SK-N-SH treated with all-trans-retinoic acid at 6 μM for 48 hours (cell line): ENCODE measurements around the gene SYTL3.

Experiments used
- ATAC-seq: fragments of 200-7000 bp; cut with Tn5 transposase; 3 replicates; pipeline ENCODE4 v1.9.1; 2020; ENCODE audit warnings: mild to moderate bottlenecking, moderate library complexity
- ARNTL ChIP-seq: fragments of 450-650 bp; formaldehyde crosslinking; IDR thresholded peaks from 2 replicates; pipeline ENCODE4 v1.5.0; 2020; ENCODE audit warnings: low read depth, mild to moderate bottlenecking, moderate library complexity, borderline replicate concordance
- BACH2 ChIP-seq: fragments of 250-450 bp; sonication (Bioruptor Pico); IDR thresholded peaks from 2 replicates; pipeline ENCODE4 v1.9.0; 2021; ENCODE audit warnings: mild to moderate bottlenecking, borderline replicate concordance
- CSDC2 ChIP-seq: fragments of 250-450 bp; sonication (Bioruptor Pico); IDR thresholded peaks from 2 replicates; pipeline ENCODE4 v1.5.0; 2020; ENCODE audit warnings: mild to moderate bottlenecking, moderate library complexity
- ESRRG ChIP-seq: fragments of 250-450 bp; sonication (Bioruptor Pico); IDR thresholded peaks from 2 replicates; pipeline ENCODE4 v1.6.1; 2021; ENCODE audit warnings: mild to moderate bottlenecking
- GLIS3 ChIP-seq: fragments of 250-450 bp; sonication (Bioruptor Pico); IDR thresholded peaks from 2 replicates; pipeline ENCODE4 v1.5.0; 2020; ENCODE audit warnings: mild to moderate bottlenecking, moderate library complexity
- ISL1 ChIP-seq: fragments of 250-450 bp; sonication (Bioruptor Pico); IDR thresholded peaks from 2 replicates; pipeline ENCODE4 v2.1.2; 2022; ENCODE audit warnings: mild to moderate bottlenecking, moderate library complexity
- PATZ1 ChIP-seq: fragments of 250-450 bp; sonication (Bioruptor Pico); IDR thresholded peaks from 2 replicates; pipeline ENCODE4 v1.8.0; 2020; ENCODE audit warnings: mild to moderate bottlenecking, moderate library complexity, borderline replicate concordance
- SNAI2 ChIP-seq: fragments of 250-450 bp; sonication (Bioruptor Pico); IDR thresholded peaks from 2 replicates; pipeline ENCODE4 v1.5.0; 2020; ENCODE audit warnings: mild to moderate bottlenecking, moderate library complexity
- TCF4 ChIP-seq: fragments of 250-450 bp; sonication (Bioruptor Pico); IDR thresholded peaks from 2 replicates; pipeline ENCODE4 v1.8.0; 2021; ENCODE audit warnings: mild to moderate bottlenecking, moderate library complexity, borderline replicate concordance
- TOX ChIP-seq: fragments of 250-450 bp; sonication (Bioruptor Pico); IDR thresholded peaks from 2 replicates; pipeline ENCODE4 v1.8.0; 2021; ENCODE audit warnings: mild to moderate bottlenecking, moderate library complexity, borderline replicate concordance
- ZC3H10 ChIP-seq: fragments of 250-450 bp; sonication (Bioruptor Pico); IDR thresholded peaks from 2 replicates; pipeline ENCODE4 v1.5.1; 2021; ENCODE audit warnings: mild to moderate bottlenecking, moderate library complexity
- ZFP3 ChIP-seq: fragments of 250-450 bp; sonication (Bioruptor Pico); IDR thresholded peaks from 2 replicates; pipeline ENCODE4 v1.5.0; 2020; ENCODE audit warnings: mild to moderate bottlenecking, moderate library complexity
- ZFP30 ChIP-seq: fragments of 450-650 bp; formaldehyde crosslinking; IDR thresholded peaks from 2 replicates; pipeline ENCODE4 v1.5.0; 2022; ENCODE audit warnings: mild to moderate bottlenecking, moderate library complexity
- ZNF565 ChIP-seq: fragments of 450-650 bp; formaldehyde crosslinking; conservative IDR thresholded peaks from 2 replicates; pipeline ENCODE4 v1.5.0; 2020; ENCODE audit warnings: low read depth, mild to moderate bottlenecking, moderate library complexity
- ZNF70 ChIP-seq: fragments of 450-650 bp; formaldehyde crosslinking; IDR thresholded peaks from 2 replicates; pipeline ENCODE4 v1.5.0; 2020; ENCODE audit warnings: mild to moderate bottlenecking, moderate library complexity
- ZNF8 ChIP-seq: fragments of 450-650 bp; formaldehyde crosslinking; IDR thresholded peaks from 2 replicates; pipeline ENCODE4 v1.5.0; 2020; ENCODE audit warnings: mild to moderate bottlenecking, moderate library complexity
- TF ChIP-seq, protein P1 (sequence below): fragments of 250-450 bp; sonication (Bioruptor Pico); IDR thresholded peaks from 2 replicates; pipeline ENCODE4 v1.5.1; 2021; ENCODE audit warnings: mild to moderate bottlenecking, moderate library complexity
- TF ChIP-seq, protein P2 (sequence below): fragments of 250-450 bp; sonication (Bioruptor Pico); IDR thresholded peaks from 2 replicates; pipeline ENCODE4 v1.8.0; 2021; ENCODE audit warnings: low read depth, mild to moderate bottlenecking, moderate library complexity, borderline replicate concordance
- TF ChIP-seq, protein P3 (sequence below): fragments of 250-450 bp; sonication (Bioruptor Pico); IDR thresholded peaks from 2 replicates; pipeline ENCODE4 v1.5.0; 2020; ENCODE audit warnings: mild to moderate bottlenecking, moderate library complexity
- TF ChIP-seq, protein P4 (sequence below): fragments of 250-450 bp; sonication (Bioruptor Pico); IDR thresholded peaks from 2 replicates; pipeline ENCODE4 v1.5.1; 2020; ENCODE audit warnings: low read depth, mild to moderate bottlenecking, moderate library complexity

Gene SYTL3

DNA sequence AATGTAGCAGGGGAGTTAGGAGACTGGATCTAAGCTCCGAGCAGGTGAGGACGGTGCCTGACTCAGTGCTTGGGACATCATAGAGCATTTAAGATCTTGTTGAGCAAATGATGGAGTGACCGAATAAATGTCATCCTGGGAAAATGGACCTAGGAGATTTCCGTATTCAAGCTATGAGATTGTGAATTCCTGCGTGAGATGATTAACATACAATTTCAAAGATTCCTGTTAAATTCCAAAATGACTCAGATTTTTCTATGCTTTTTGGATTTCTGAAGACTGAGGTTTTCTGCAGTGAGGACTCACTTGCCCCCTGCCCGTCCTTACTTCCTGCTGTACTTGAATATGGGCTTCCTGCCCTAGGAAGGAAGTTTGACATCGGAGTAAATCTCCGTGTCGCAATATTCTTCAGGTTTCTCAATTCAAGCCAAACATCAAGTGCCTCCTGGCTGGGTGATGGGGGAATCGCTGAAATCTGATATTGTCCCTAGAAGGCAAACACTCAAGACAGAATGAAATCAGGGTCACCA, 5.2 kb downstream of the SYTL3 start:
- peak; percentile 60 for ATAC-seq

GRCh38 chr6:158655569-158656450, 6.0 kb downstream of the SYTL3 start:
- peak; percentile 39 for ATAC-seq

More for the DNA sequence above, 5.2 kb downstream of the SYTL3 start:
- TF ChIP-seq, protein P1, sequence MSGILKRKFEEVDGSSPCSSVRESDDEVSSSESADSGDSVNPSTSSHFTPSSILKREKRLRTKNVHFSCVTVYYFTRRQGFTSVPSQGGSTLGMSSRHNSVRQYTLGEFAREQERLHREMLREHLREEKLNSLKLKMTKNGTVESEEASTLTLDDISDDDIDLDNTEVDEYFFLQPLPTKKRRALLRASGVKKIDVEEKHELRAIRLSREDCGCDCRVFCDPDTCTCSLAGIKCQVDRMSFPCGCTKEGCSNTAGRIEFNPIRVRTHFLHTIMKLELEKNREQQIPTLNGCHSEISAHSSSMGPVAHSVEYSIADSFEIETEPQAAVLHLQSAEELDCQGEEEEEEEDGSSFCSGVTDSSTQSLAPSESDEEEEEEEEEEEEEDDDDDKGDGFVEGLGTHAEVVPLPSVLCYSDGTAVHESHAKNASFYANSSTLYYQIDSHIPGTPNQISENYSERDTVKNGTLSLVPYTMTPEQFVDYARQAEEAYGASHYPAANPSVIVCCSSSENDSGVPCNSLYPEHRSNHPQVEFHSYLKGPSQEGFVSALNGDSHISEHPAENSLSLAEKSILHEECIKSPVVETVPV (CRISPR knock-in tag) = no peak
- TF ChIP-seq ARNTL = no peak
- no peak for TF ChIP-seq GLIS3
- no peak for TF ChIP-seq ZFP3 (CRISPR knock-in tag)
- no peak for TF ChIP-seq ZFP30 (CRISPR knock-in tag)
- TF ChIP-seq CSDC2 (CRISPR knock-in tag) = no peak
- no peak; the same call in none of the 2 replicates for TF ChIP-seq ISL1
- no peak for TF ChIP-seq ESRRG (CRISPR knock-in tag)
- TF ChIP-seq ZNF70 (CRISPR knock-in tag) = no peak
- TF ChIP-seq TOX (CRISPR knock-in tag) = no peak
- TF ChIP-seq ZNF565 (CRISPR knock-in tag) = no peak
- no peak for TF ChIP-seq ZC3H10
- TF ChIP-seq TCF4 (CRISPR knock-in tag) = no peak

DNA sequence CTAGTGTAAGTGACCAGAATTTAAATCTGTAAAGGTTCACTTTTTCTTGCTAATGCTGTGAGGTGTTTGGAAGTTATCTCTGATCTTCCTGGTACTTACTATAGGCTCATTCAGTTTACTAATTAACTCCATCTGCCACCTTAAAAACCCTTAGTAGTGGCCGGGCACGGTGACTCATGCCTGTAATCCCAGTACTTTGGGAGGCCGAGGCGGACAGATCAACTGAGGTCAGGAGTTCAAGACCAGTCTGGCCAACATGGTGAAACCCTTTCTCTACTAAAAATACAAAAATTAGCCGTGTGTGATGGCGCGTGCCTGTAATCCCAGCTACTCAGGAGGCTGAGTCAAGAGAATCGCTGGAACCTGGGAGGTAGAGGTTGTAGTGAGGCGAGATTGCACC, 7.1 kb downstream of the SYTL3 start:
- peak; percentile 5; the same call in 2 of the 3 replicates for ATAC-seq

More at GRCh38 chr6:158655569-158656450, 6.0 kb downstream of the SYTL3 start:
- TF ChIP-seq ZNF8 (CRISPR knock-in tag) (no peak), PATZ1 (no peak), GLIS3 (no peak), SNAI2 (CRISPR knock-in tag) (no peak), ZNF565 (CRISPR knock-in tag) (no peak), ISL1 (no peak), BACH2 (CRISPR knock-in tag) (no peak), TCF4 (CRISPR knock-in tag) (no peak)
- TF ChIP-seq, protein P2, sequence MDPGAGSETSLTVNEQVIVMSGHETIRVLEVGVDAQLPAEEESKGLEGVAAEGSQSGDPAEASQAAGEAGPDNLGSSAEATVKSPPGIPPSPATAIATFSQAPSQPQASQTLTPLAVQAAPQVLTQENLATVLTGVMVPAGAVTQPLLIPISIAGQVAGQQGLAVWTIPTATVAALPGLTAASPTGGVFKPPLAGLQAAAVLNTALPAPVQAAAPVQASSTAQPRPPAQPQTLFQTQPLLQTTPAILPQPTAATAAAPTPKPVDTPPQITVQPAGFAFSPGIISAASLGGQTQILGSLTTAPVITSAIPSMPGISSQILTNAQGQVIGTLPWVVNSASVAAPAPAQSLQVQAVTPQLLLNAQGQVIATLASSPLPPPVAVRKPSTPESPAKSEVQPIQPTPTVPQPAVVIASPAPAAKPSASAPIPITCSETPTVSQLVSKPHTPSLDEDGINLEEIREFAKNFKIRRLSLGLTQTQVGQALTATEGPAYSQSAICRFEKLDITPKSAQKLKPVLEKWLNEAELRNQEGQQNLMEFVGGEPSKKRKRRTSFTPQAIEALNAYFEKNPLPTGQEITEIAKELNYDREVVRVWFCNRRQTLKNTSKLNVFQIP (CRISPR knock-in tag) = no peak
- TF ChIP-seq, protein P3, sequence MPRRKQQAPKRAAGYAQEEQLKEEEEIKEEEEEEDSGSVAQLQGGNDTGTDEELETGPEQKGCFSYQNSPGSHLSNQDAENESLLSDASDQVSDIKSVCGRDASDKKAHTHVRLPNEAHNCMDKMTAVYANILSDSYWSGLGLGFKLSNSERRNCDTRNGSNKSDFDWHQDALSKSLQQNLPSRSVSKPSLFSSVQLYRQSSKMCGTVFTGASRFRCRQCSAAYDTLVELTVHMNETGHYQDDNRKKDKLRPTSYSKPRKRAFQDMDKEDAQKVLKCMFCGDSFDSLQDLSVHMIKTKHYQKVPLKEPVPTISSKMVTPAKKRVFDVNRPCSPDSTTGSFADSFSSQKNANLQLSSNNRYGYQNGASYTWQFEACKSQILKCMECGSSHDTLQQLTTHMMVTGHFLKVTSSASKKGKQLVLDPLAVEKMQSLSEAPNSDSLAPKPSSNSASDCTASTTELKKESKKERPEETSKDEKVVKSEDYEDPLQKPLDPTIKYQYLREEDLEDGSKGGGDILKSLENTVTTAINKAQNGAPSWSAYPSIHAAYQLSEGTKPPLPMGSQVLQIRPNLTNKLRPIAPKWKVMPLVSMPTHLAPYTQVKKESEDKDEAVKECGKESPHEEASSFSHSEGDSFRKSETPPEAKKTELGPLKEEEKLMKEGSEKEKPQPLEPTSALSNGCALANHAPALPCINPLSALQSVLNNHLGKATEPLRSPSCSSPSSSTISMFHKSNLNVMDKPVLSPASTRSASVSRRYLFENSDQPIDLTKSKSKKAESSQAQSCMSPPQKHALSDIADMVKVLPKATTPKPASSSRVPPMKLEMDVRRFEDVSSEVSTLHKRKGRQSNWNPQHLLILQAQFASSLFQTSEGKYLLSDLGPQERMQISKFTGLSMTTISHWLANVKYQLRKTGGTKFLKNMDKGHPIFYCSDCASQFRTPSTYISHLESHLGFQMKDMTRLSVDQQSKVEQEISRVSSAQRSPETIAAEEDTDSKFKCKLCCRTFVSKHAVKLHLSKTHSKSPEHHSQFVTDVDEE (CRISPR knock-in tag) = no peak
- TF ChIP-seq, protein P4, sequence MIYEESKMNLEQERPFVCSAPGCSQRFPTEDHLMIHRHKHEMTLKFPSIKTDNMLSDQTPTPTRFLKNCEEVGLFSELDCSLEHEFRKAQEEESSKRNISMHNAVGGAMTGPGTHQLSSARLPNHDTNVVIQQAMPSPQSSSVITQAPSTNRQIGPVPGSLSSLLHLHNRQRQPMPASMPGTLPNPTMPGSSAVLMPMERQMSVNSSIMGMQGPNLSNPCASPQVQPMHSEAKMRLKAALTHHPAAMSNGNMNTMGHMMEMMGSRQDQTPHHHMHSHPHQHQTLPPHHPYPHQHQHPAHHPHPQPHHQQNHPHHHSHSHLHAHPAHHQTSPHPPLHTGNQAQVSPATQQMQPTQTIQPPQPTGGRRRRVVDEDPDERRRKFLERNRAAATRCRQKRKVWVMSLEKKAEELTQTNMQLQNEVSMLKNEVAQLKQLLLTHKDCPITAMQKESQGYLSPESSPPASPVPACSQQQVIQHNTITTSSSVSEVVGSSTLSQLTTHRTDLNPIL = no peak
- TF ChIP-seq, all 23 proteins: peak for 0
